Measurements from ENCODE around the gene FAM163B.

FAM163B gene

DNA sequence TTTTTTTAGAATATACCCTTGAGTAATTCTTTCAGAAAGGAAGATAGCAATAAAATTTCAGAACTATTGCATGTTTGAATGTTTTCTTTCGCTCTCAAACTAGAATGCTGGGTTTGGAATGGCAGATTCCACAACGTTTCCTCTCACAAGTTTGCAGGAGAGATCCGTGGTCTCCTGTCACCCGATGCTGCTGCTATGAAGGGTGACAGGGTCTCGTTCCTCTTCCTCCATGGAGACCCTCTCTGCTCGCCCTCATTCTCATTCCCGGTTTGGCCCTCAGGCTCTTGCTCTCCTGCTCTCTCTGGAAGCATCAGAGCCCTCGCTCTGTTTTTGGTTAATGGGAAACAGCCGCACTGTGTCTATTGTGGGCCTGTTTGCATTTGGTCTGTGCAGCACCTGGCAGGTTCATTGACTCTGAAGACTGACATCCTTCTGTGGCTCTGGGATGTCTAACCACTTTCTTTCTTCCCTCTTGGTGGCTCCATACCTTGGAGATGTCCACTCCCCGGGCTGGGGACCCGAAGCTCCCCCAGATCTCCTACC, 12.6 kb upstream of the FAM163B start:
- no peak overlapping the region for H3K27ac ChIP-seq
- no peak overlapping the region for H3K4me3 ChIP-seq

DNA sequence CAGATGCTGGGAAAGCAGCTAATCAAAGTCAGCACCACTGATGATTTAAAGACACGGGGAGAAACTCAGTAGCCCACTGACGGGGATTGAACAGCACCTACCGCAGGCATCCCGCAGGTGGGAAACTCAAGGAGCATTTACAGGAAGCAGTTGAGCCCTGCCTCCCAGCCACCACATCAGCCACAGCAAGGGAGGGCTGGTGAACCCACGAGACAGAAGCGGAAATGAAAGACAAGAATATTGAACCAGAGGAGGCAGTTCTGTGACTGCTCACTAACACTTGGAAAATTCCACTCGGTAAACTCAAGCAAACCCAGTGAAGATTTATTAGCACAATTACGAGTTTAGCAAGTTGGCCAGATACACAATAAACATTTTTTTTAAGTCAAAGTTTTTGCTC, 10.6 kb upstream of the FAM163B start:
- Histone ChIP-seq H3K4me3 (no peak overlapping the region), H3K27ac (peak overlapping the region in 1 of 21 experiments; percentile 43)

DNA sequence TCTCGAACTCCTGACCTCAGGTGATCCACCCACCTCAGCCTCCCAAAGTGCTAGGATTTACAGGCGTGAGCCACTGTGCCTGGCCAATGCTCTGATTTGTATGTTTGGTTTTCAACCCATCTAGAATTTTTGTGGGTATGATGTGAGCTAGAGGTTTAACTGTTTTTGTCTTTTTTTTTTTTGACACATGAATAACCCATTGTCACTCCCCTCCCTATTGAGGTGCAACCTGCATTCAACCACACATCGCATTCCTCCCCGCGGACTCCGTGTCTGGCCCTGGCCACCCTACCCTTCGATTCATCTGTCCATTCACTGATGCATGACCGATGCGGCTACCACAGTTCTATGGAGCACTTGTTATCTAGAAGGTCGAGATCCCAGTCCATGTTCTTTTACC, 9.5 kb upstream of the FAM163B start:
- no peak overlapping the region for H3K27ac ChIP-seq

DNA sequence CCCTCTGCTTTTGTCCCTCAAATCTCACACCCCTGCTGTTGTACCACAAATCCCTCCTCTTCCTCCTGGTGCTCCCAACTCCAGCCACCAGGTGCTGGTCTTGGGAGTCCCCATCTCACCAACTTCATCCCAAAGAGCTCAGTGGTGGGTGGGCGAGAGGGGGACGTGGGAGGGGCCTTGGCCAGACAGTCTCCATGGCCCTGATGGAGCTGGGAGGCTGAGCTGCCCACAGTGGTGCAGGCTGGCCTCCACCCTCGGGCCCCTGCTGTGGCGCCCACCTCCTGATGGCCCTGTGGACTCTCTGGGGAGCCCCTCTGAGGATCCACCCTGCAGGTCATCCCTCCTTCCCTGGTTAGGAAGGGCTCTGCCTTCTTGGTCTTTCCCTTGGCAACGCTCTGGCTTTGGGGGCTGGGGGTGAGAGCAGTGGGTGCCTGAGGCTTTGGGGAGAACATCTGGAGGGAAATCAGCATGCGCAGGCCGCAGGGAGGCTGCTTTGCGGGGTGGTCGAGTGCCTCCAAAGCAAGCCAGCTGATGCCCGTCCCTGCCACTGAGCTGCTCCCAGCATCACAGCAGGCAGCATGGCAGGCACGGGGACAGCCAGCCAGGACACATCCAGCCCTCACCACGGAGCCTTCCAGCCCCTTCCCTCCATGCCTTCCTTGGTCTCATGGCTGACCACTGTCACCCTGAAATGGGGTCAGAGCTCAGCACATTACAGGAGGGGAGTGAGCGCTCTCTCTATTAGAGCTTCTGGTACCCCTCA, 7.6 kb upstream of the FAM163B start:
- no peak overlapping the region for H3K4me3 ChIP-seq
- H3K27ac ChIP-seq = no peak overlapping the region

More for the DNA sequence above, 9.5 kb upstream of the FAM163B start:
- no peak overlapping the region for H3K4me3 ChIP-seq

DNA sequence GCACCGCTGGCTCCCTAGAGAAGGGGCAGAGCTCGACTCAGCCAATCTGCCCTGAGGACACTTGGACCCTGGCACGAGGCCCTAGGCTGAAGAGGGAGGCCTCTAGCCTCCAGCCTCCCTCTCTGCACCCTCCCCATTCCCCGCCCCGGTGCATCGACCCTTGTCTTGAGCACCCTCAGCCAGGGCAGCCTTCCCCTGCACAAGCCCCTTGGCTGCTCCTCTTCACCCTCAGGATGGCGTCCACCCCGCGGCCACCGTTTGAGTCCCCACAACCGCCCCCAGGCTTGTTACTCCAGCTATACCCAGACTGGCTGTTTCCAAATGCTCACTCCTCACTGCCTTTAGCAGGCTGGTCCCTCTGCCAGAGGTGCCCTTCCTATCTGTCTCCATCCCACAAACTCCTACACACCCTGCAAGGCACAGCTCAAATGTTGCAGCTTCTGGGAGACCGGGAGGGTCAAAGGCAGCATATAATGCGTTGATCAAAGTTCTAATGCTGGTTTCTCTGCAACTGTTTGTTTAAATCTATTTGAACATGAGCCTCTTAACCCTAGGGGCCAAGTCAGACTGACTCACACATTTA, 6.5 kb upstream of the FAM163B start:
- no peak overlapping the region for H3K4me3 ChIP-seq
- no peak overlapping the region for H3K27ac ChIP-seq

DNA sequence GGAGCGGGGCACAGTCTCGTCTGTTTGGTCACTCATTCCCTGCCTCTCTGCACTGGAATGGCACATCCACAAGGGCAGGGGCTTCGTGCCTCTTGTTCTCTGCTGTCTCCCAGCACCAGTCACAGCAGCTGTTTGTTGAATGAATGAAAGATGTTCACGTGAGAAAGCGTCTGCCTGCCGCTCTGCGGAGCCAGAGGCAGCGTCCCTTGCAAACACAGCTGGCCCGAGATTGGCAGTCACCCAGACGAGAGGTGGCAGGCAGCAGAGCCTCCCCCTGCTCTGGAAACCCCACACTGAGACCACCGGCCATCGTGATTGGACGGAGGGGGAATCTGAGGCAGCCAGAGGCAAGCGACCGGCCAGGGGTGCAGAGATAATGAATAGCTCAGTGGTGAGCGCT, 6.0 kb upstream of the FAM163B start:
- H3K4me3 ChIP-seq = no peak overlapping the region
- H3K27ac ChIP-seq = no peak overlapping the region

DNA sequence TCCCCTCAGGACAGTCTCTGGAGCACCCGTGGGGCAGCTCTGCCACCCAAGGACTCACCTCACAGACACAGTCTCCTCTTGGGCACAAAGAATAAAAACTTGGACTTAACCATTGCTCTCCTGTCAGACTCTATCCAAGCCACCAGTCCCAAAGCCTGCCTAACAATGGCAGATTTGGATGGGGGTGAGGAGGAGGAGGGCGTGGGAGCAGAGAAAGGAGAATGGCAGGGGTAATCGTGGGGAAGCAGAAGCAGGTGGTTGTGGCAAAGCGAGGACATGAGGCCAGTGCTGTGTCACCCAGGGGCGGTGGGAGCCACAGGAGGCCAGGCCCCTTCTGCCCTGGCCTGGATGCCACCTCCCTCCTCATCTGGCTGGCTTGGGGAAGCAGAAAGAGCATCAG, 5.5 kb upstream of the FAM163B start:
- no peak overlapping the region for H3K4me3 ChIP-seq
- no peak overlapping the region for H3K27ac ChIP-seq

DNA sequence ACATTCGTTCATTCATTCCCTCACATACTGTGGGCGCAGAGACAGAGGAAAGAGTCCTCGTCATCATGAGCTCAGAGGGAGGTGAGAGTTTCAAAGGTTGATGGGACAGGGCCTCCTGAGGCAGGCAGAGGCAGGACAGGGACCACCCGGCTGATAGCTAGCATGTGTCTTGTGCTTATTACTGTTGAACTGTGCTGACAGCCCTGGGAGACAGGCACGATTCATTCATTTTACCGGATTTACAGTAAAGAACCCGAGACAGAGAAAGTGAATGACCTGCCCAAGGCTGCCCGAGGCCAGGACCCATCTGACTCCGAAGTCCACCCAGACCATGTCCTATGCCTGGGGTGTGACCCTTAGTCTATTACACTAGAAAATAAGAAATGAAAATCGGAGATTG, 4.9 kb upstream of the FAM163B start:
- H3K27ac ChIP-seq = no peak overlapping the region
- H3K4me3 ChIP-seq = no peak overlapping the region

DNA sequence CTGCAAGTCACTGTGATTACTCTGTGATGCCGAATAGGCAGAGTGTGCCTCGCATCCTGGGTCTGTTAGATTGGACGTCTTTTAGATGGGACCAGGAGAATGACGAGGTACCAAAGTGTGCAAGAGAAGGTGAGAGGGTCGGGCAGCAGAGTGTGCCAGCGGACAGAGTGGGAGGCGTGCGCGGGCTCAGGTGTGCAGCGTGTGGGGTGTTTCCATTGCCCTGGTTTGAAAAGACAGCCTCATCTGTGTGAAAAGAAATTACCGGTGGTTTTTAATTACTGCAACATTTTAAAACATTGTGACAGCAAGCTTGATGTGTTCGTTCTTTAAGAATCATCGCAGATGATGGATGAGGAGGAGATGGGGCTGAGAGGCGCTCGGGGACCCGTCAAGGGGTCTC, 4.2 kb upstream of the FAM163B start:
- no peak overlapping the region for H3K4me3 ChIP-seq
- no peak overlapping the region for H3K27ac ChIP-seq

DNA sequence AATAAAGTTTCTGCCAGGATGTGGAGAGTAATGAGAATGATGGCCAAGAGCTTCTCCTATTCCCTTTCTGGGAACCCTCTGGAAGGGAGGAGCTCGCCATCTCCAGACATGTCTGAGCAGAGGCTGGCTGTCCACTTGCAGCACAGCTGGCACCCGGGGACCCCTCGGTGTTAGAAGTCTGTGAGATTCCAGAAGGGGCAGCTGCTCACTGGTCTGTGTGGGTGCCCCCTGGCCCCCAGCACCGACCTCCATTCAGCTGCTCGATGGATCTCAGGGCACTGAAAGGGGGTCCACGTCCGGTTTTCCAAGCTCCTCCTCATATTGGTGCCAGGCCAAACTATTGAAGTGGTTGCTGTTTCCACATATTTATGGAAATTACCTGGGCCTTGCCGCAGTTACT, 3.6 kb upstream of the FAM163B start:
- no peak overlapping the region for H3K27ac ChIP-seq
- no peak overlapping the region for H3K4me3 ChIP-seq

DNA sequence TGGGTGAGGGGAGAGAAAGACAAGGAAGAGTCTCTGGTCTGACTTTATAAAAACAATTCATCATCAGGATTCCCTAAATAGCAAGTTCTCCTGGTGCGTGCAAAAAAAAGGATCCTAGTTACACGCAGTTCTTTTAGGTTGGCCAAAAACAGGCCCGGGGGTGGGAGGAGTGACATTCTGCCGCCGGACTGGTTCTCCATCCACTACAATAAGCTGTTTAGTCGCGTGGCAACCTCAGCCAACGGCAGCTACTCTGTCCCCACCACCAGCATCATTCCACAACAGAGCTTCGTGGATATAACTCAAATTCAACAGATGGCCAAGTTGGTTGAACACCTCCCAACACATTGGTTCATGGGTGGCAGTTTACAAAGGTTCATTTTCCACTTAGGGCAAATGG, 2.9 kb upstream of the FAM163B start:
- no peak overlapping the region for H3K27ac ChIP-seq
- no peak overlapping the region for H3K4me3 ChIP-seq

DNA sequence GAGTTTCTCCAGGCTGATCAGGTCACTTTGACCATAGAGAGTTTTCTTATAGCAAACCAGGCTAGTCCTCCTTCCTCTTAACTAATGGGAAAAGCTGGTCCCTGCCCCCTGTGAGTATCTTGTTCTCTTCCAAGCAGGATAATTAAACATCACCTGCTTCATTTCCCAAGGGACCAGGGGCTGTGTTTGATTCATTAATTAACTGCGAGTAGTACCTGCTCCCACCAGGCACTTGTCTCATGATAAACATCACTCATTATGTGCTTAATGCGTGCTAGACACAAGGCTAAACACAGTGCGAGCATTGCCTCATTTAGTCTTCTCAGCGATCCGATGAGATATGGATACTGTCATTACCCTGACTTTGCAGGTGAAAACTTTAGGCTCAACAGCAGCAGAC, 1.7 kb upstream of the FAM163B start:
- H3K27ac ChIP-seq = no peak overlapping the region
- no peak overlapping the region for H3K4me3 ChIP-seq

DNA sequence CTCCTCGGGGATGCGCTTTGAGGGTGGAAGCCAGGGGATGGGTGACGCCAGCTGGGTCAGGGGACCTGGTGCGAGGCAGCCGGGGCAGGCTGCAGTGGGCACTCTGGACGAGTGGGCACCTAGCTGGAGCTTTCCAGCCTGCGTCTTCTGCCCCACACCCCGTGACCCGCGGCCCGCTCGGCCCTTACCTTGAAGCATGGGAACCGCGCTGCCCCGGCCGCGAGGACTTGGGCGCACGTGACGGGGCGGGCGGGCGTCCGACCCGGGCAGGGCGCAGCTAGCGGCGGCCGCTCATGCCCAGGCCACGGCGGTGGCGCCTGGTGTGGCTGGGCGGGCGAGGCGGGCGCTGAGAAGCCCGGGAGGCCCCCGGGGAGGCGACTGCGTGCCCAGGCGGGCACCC, 300 bp downstream of the FAM163B start:
- Histone ChIP-seq H3K4me3 (peak overlapping the region in 1 of 7 experiments; percentile 3), H3K27ac (no peak overlapping the region)

DNA sequence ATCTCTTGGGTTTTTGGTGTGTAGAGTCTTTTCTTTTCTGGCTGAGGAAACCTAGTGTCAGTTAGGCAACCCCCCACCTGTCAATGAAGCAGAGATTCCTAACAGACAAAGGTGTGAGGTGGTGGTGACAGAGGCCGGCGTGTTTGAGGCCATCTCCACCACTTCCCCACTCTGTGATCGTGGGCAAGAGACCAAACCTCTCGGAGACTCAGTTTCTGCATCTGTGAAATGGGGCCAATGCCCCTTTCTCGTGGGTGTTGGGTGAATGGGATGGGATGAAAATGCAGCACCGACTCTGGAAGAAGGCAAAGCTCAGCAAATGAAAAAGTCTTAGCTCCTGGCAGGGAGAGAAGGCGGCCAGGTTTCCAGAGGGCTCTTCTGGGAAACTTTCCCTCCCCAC, 807 bp downstream of the FAM163B start:
- no peak overlapping the region for H3K4me3 ChIP-seq
- no peak overlapping the region for H3K27ac ChIP-seq

DNA sequence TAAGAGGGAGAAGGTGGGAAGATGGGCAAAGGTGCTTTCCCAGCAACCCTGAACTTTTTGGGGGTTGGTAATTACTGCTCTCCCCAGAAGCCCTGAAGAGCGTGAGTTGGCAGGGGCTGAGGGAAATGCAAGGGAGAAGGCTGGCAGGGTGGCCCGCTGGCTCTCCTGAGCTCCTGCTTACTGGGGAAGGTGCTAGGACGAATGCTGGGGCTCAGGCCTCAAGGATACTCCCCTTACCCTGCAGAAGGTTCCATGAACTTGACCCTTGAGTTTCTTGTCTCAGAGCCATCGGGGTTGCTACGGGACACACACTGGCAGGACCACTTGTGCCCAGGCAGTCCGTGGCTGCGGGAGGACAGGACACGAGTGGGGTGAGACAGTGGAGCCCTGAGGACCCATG, 1.2 kb downstream of the FAM163B start:
- H3K4me3 ChIP-seq = no peak overlapping the region
- no peak overlapping the region for H3K27ac ChIP-seq

DNA sequence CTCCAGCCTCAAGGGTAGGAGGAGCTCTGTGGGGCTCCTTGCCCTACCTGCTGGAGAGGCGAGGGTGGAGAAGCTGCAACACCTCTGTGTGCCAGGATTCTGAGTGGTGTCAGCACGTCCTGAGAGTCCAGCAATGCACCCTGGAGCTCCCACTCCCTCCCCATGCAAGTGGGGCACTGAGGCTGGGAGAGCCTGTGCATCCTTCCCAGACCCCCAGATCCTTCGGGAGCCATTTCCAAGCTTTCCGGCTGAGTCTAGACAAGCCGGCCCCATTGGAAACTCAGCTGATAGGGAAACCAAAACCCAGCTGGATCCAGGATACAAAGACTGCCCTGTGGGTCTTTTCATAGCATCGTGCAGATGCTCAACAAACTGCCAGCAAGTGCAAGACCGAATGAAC, 1.8 kb downstream of the FAM163B start:
- H3K4me3 ChIP-seq = no peak overlapping the region
- no peak overlapping the region for H3K27ac ChIP-seq

DNA sequence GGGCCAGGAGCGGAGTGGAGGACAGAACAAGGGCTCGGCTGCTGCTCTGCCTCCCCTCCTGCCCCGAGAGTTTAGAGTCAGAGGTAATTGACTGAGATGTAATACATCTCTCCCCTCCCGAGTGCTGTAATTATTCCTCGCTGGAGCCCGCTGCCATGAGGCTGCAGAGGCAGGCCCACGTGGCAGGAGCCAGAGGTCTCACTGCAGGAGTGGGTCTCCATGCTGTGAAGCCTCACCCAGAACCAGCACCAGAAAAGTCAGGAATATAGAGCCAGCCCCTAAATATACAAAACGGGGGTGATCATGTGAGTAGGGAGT, 2.5 kb downstream of the FAM163B start:
- no peak overlapping the region for H3K27ac ChIP-seq
- H3K4me3 ChIP-seq = no peak overlapping the region

DNA sequence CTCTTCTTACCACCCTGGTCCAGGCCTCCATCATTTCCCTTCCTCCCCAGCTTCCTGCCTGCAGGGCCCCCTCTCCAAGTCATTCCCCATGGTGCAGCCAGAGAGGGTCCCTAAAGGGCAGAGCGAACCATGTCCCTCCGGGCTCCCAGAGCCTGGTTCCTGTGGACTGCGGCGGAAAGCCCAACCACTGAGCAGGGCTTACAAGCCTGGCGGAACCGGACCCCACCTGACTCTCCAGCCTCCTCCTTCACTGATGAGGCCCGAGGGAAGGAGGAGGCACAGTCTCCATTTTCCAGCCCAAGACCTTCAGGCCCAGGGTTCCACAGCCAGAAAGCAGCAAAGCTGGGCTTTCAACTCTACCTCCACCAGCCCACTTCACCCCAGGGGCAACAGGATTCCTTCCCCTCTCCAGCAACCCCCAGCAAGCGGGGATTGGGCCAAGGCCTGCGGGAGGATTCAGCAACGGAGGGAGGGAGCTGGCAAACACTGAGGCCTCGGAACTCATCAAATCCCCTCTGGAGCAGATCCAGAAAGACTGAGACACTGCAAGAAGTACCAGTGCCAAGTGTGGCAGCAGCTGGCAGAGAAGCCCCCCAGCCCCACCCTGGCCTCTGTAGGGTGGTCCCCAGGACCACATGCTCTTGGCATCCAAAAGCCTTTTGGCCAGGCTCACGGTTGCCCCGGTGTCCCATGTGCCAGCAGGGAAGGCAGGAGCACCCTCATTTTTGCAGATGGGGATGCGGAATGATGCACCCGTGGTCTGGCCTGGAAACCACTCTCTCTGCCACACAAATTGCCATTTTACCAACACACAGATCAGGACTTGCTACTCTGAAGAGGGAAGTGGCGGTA, 3.1 kb downstream of the FAM163B start:
- Histone ChIP-seq H3K27ac (no peak overlapping the region), H3K4me3 (no peak overlapping the region)

DNA sequence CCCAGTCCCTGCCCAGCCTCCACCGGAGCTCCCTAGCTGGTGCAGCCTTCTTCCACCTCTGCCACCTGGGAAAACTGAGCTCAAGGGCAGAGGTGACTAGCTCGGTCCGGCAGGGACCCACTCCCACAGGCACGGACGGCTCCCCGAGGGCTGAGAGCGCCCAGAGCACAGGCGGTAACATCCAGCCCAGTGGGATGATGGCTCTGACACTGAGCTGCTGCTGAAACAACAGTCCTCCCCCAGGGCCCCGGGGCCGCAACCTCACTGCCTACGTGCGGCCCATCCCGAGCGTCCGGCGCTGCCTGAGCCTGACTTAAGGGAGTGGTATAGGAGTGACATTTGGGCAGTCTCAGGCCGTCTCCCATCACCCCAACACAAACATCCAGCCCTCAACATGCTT, 3.7 kb downstream of the FAM163B start:
- no peak overlapping the region for H3K27ac ChIP-seq
- no peak overlapping the region for H3K4me3 ChIP-seq

DNA sequence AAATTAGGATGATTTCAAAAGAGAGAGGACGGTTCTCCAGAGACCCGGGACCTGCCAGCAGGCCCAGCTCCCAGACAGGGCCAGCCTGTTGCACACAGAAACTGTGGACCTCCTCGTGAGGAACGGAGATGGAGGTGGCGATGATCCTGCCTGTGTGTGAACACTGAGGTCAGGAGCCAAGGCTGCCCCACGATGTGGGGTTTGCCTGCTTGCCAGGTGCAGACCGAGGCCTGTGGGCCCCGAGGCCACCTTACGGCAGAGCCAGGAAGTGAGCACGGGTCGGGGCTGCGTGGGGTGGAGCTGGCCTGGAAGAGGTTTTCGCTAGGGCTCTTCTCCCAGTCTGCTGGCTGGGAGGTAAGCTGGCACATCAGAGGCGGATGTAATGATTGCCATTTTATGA, 4.3 kb downstream of the FAM163B start:
- H3K27ac ChIP-seq = no peak overlapping the region
- H3K4me3 ChIP-seq = no peak overlapping the region

DNA sequence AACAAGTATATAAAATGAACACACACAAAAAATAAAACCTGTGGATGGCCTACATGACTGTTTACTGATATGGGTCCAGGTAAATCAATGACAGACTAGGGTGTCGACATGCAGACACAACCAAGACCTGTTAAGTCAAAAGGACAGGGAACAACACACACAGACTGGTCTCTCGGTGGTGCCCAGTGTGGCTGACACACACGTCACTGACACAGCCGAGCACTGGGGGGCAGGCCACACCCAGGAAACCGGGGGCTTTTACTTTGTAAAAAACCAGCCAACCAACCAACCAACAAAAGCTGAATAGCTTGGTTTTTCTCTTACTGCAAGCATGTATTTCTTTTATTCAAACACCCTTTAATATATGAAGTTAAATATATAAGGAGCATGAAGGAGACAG, 5.0 kb downstream of the FAM163B start:
- H3K27ac ChIP-seq = no peak overlapping the region
- H3K4me3 ChIP-seq = no peak overlapping the region
